GM12891 (cell line): ENCODE measurements around the gene PSMG3.
"Not testable (repeated sequence)": the region's sequence is repeated elsewhere in the genome, so short reads cannot be mapped to it uniquely, and the experiment has no call there.

ENCODE experiments used
- DNase-seq: peaks from one replicate; pipeline ENCODE4 v3.0.0; 2011; ENCODE audit warnings: low spot score; ENCODE audit not compliant: insufficient read length
- FAIRE-seq: peaks from 2 replicates; lab custom pipeline; 2011; peaks lifted over from hg19 to GRCh38; lab: Jason Lieb, UNC
- PAX5 ChIP-seq: IDR thresholded peaks from 2 replicates; pipeline ENCODE4 v1.6.1; 2011; ENCODE audit warnings: low read length, moderate library complexity, mild to moderate bottlenecking; ENCODE audit not compliant: insufficient read depth, severe bottlenecking
- POLR2A ChIP-seq: IDR thresholded peaks from 2 replicates; pipeline ENCODE4 v1.6.1; 2011; ENCODE audit warnings: low read depth, low read length, control low read depth
- POLR2AphosphoS5 ChIP-seq: IDR thresholded peaks from 2 replicates; pipeline ENCODE4 v1.6.1; 2011; ENCODE audit warnings: low read depth, low read length, control low read depth
- POU2F2 ChIP-seq: IDR thresholded peaks from 2 replicates; pipeline ENCODE4 v1.6.1; 2011; ENCODE audit warnings: low read depth, mild to moderate bottlenecking, control low read depth, low read length, moderate library complexity
- SPI1 ChIP-seq: IDR thresholded peaks from 2 replicates; pipeline ENCODE4 v1.6.1; 2011; ENCODE audit warnings: low read depth, low read length, control low read depth
- TAF1 ChIP-seq: IDR thresholded peaks from 2 replicates; pipeline ENCODE4 v1.6.1; 2011; ENCODE audit warnings: low read depth, low read length, control low read depth

PSMG3 gene

GRCh38 chr7:1590476-1590875 is 20.6 kb upstream of the PSMG3 start:
- TF ChIP-seq PAX5 (no peak), TAF1 (no peak), SPI1 (no peak), POLR2AphosphoS5 (no peak), POU2F2 (no peak), POLR2A (no peak)
- FAIRE-seq (no peak), DNase-seq (no peak)

- DNase-seq (no peak), FAIRE-seq (no peak)
- TF ChIP-seq POLR2A: no peak
- no peak for TF ChIP-seq POLR2AphosphoS5
- no peak for TF ChIP-seq POU2F2
- no peak for TF ChIP-seq SPI1
These were observed 19.1 kb upstream of the PSMG3 start for GRCh38 chr7:1588978-1589377.

DNA sequence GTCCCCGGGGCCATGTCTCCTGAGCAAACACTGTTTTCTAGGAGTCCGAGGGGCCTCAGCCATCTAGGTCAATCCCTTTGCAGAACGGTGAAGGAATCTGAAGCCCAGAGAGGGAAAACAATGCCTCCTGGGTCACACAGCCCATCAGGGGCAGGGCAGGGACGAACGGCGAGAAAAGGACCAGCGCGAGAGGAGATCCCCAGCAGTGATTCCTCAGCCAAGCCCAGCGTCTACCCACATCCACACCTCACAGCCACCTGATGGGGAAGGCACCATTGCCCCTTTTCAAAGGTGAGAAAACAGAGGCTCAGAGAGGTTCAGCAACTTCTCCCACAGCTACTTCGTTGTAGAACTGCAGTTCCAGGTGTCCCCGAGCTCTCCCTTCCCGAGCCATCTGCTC is 17.9 kb upstream of the PSMG3 start:
- FAIRE-seq (no peak), DNase-seq (no peak)
- TF ChIP-seq PAX5 (no peak), SPI1 (no peak), TAF1 (no peak), POLR2A (no peak), POLR2AphosphoS5 (no peak), POU2F2 (no peak)

- FAIRE-seq: no peak
- DNase-seq: no peak
- TF ChIP-seq POLR2AphosphoS5: no peak
- no peak for TF ChIP-seq PAX5
- no peak for TF ChIP-seq SPI1
- no peak for TF ChIP-seq TAF1
- TF ChIP-seq POU2F2: no peak
- TF ChIP-seq POLR2A: no peak
These were observed 17.2 kb upstream of the PSMG3 start for GRCh38 chr7:1586827-1587705.

DNA sequence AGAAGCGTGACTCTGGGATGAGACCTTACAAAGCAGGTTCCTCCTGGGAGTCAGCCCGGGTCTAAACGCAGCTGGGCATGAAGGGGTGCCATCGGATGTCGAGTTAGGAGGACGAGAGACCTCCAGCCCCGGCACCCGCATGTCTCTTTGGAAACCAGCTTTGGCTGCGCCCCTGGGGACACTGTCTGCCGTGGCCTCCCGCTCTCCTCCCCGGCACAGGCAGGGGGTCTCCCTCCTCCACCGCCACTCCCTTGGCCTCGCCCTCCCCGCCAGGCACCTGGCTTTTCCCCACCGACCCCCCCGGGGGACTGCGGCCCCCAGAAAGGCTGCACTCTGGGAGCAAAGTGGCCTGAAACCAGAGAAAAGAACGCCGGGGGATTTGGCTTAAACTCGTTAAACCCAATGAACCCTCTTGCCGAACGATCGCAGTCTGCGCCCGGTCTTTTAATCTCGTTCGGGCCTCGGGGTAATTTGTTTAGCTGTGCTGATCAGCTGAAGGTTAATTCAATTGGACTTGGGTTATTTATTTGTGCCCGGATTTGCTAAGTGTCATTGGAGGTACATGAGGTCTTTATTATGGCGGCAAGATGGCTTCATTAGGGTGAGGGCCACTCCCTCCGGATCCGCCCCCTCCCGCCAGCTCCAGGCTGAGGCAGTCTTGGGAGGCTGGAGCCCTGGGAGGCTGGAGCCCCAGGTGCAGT is 16.4 kb upstream of the PSMG3 start:
- FAIRE-seq (no peak), DNase-seq (no peak)
- TF ChIP-seq PAX5: no peak
- TF ChIP-seq POU2F2: no peak
- TF ChIP-seq POLR2AphosphoS5: no peak
- TF ChIP-seq TAF1: no peak
- no peak for TF ChIP-seq SPI1
- TF ChIP-seq POLR2A: no peak

DNA sequence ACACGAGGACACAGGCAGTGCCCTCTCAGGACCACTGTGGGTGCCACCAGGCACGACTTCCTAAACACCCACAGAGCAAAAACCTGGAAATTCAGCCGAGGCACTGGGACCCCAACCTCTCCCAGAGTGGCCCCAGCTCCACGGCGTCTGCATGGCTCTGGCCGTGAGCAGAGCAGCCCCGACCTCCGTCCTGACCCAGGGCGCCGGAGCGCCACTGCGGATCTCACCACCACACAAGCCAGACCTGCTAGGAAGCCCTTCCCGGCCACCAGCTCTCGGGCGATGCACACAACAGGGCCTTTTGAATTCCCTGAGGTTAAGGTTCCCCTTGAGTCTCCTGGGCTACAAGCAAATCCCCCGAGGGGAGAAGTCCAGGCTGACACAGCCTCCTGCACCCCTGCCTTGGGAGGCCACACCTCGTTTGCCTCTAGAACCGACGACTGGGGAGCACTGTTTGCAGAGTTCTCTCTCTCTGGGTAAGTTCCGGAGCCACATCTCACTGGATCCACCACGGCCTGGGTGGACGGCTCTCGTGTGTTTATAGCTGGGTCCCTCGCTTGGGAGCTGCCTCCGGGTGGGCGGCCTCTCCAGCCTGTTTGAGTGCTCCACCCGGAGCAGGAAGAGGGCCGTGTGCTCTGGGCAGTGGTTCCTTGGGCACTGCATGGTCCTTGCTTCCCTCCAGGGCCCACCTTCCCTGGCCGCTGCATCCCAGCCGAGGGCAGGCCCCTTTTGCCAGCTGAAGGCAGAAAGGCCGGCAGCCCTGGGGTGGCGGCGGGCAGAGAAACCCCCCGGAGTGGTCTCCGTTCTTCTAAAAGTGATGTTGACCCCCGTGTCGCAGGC is 15.5 kb upstream of the PSMG3 start:
- TF ChIP-seq POU2F2 (no peak), POLR2A (no peak), TAF1 (no peak), POLR2AphosphoS5 (no peak), PAX5 (no peak), SPI1 (no peak)
- FAIRE-seq (no peak), DNase-seq (no peak)

DNA sequence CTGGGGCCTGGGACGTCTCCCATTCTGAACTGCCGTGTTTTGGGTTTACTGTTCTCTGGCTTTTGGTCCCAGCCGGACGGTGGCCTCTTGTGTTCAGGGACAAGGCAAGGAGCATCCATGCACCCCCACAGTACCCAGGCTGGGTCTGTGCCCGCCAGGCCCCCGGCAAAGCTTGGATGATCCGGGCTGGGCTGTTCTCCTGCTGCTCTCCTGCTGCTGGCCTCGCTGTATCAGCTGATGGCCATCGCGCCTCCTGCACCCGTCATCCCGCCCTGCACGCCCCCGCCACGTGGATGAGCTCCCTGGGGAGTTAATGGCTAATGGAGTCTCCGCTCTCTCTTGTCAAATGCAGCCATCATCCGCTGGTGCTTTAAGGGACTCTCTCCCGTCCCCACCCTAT is 14.9 kb upstream of the PSMG3 start:
- no peak for DNase-seq
- TF ChIP-seq SPI1 (no peak), POLR2AphosphoS5 (no peak), POU2F2 (no peak), POLR2A (no peak), TAF1 (no peak), PAX5 (no peak)
- no peak for FAIRE-seq

GRCh38 chr7:1583241-1583930 is 13.6 kb upstream of the PSMG3 start:
- not testable (repeated sequence) for FAIRE-seq, DNase-seq

GRCh38 chr7:1580422-1581030 is 10.7 kb upstream of the PSMG3 start:
- FAIRE-seq: no peak
- no peak for DNase-seq
- TF ChIP-seq PAX5: no peak
- TF ChIP-seq POLR2A: no peak
- TF ChIP-seq POU2F2: no peak
- TF ChIP-seq TAF1: no peak
- no peak for TF ChIP-seq POLR2AphosphoS5
- no peak for TF ChIP-seq SPI1
